Amygdala (tissue), 56 donors: ENCODE data around the gene M1AP.
A peak's percentile ranks its signal among the peaks of the same experiment; 100 is the strongest.
"Not testable (repeated sequence)": the region's sequence is repeated elsewhere in the genome, so short reads cannot be mapped to it uniquely, and the experiment has no call there.

Source experiments
- DNase-seq, 56 donors: peaks; one replicate each; lab custom pipeline; 2025; lab: John Stamatoyannopoulos, UW

The M1AP gene

GRCh38 chr2:74569686-74570085, 78.4 kb downstream of the M1AP start:
- no peak for DNase-seq

GRCh38 chr2:74567881-74568280, 80.2 kb downstream of the M1AP start:
- no peak for DNase-seq

GRCh38 chr2:74566754-74567085, 81.4 kb downstream of the M1AP start:
- DNase-seq = no peak

- DNase-seq = no peak
These were observed 81.9 kb downstream of the M1AP start for GRCh38 chr2:74566076-74566753.

GRCh38 chr2:74564222-74564621, 83.9 kb downstream of the M1AP start:
- no peak for DNase-seq

GRCh38 chr2:74562126-74562775, 85.9 kb downstream of the M1AP start:
- no peak for DNase-seq

- not testable (repeated sequence) for DNase-seq
These were observed 87.1 kb downstream of the M1AP start for GRCh38 chr2:74561022-74561421.

- DNase-seq = no peak
These were observed 87.5 kb downstream of the M1AP start for GRCh38 chr2:74560591-74560990.

GRCh38 chr2:74559912-74560311, 88.2 kb downstream of the M1AP start:
- no peak for DNase-seq

GRCh38 chr2:74558284-74559230, 89.6 kb downstream of the M1AP start:
- no peak for DNase-seq

- DNase-seq = no peak
These were observed 91.2 kb downstream of the M1AP start for GRCh38 chr2:74556831-74557370.

- DNase-seq = no peak
These were observed 92.0 kb downstream of the M1AP start for GRCh38 chr2:74556159-74556558.

- peak in 5 of 56 donors; percentile 6 to 32 (median 13) for DNase-seq
These were observed 92.5 kb downstream of the M1AP start for GRCh38 chr2:74555610-74556103.

GRCh38 chr2:74554820-74555531, 93.2 kb downstream of the M1AP start:
- peak in 2 of 56 donors; percentile 33 to 50 for DNase-seq

- DNase-seq = peak in 48 of 56 donors; percentile 26 to 88 (median 58)
These were observed 94.0 kb downstream of the M1AP start, which contains the start of the genes DOK1 and LOXL3 for GRCh38 chr2:74553892-74554819. TSS of gene DOK1 (plus strand) at chr2:74554720. CDS start at chr2:74554755, 35 bp downstream. TSS of gene LOXL3 (minus strand) at chr2:74553942. CDS start at chr2:74552634, 1,308 bp downstream.

GRCh38 chr2:74552914-74553811, 95.0 kb downstream of the M1AP start:
- DNase-seq = peak in 11 of 56 donors; percentile 14 to 54 (median 25)
